NCI-H128 (cell line): Measurements from ENCODE around the gene C3orf18.

ENCODE experiments used
- DNase-seq: peaks from one replicate; lab custom pipeline; 2025; ENCODE audit not compliant: unreplicated experiment; lab: John Stamatoyannopoulos, UW

The C3orf18 gene

GRCh38 chr3:50551681-50552435 lies 15.7 kb downstream of the C3orf18 start:
- no peak for DNase-seq

- DNase-seq, result no peak
These were observed 16.4 kb downstream of the C3orf18 start for GRCh38 chr3:50551054-50551659.

- DNase-seq, result no peak
These were observed 17.3 kb downstream of the C3orf18 start for GRCh38 chr3:50550079-50550736.

- DNase-seq, result no peak
These were observed 18.3 kb downstream of the C3orf18 start for GRCh38 chr3:50549226-50549625.

GRCh38 chr3:50545781-50546180 lies 21.8 kb downstream of the C3orf18 start:
- no peak for DNase-seq

GRCh38 chr3:50542177-50543034 lies 25.1 kb downstream of the C3orf18 start:
- peak; percentile 25 for DNase-seq

GRCh38 chr3:50539356-50540286 lies 27.9 kb downstream of the C3orf18 start:
- no peak for DNase-seq

GRCh38 chr3:50537421-50538129 lies 30.0 kb downstream of the C3orf18 start:
- no peak for DNase-seq

GRCh38 chr3:50536471-50537180 lies 30.9 kb downstream of the C3orf18 start:
- DNase-seq, result no peak

- no peak for DNase-seq
These were observed 32.7 kb downstream of the C3orf18 start for GRCh38 chr3:50534681-50535330.

- no peak for DNase-seq
These were observed 33.6 kb downstream of the C3orf18 start for GRCh38 chr3:50533807-50534461.

GRCh38 chr3:50533316-50533715 lies 34.2 kb downstream of the C3orf18 start:
- no peak for DNase-seq

GRCh38 chr3:50532062-50532705 lies 35.4 kb downstream of the C3orf18 start:
- DNase-seq, result no peak

GRCh38 chr3:50531201-50531600 lies 36.3 kb downstream of the C3orf18 start:
- no peak for DNase-seq

GRCh38 chr3:50530001-50530970 lies 37.3 kb downstream of the C3orf18 start:
- no peak for DNase-seq

GRCh38 chr3:50525987-50526386 lies 41.6 kb downstream of the C3orf18 start:
- no peak for DNase-seq
